KMS-11 (cell line): ENCODE data around the gene SLC34A1.
"Not testable (repeated sequence)": the region's sequence is repeated elsewhere in the genome, so short reads cannot be mapped to it uniquely, and the experiment has no call there.

Source experiments
- H2AFZ ChIP-seq: fragments of 200-600 bp; sonication (generic); 2 replicates; pipeline ENCODE4 v1.6.1; 2016; ENCODE audit warnings: antibody characterized with exemption, mixed run types, low read depth
- H3K27ac ChIP-seq: fragments of 200-600 bp; sonication (generic); 2 replicates; pipeline ENCODE4 v1.6.1; 2016; ENCODE audit warnings: mild to moderate bottlenecking, mixed run types
- H3K27me3 ChIP-seq: fragments of 200-600 bp; sonication (generic); 2 replicates; pipeline ENCODE4 v1.6.1; 2017; ENCODE audit warnings: mild to moderate bottlenecking, low read depth, mixed run types, moderate library complexity; ENCODE audit not compliant: insufficient read depth
- H3K36me3 ChIP-seq: fragments of 200-600 bp; sonication (generic); 2 replicates; pipeline ENCODE4 v1.6.1; 2017; ENCODE audit warnings: mild to moderate bottlenecking, mixed run types; ENCODE audit not compliant: insufficient read depth
- H3K4me1 ChIP-seq: fragments of 200-600 bp; sonication (generic); 2 replicates; pipeline ENCODE4 v1.6.1; 2016; ENCODE audit warnings: mild to moderate bottlenecking, low read depth, mixed run types; ENCODE audit not compliant: poor library complexity, severe bottlenecking
- H3K4me2 ChIP-seq: fragments of 200-600 bp; sonication (generic); 2 replicates; pipeline ENCODE4 v1.7.0; 2016; ENCODE audit warnings: mild to moderate bottlenecking, mixed run types
- H3K4me3 ChIP-seq: fragments of 200-600 bp; sonication (generic); IDR thresholded peaks from 2 replicates; pipeline ENCODE4 v1.6.1; 2017; ENCODE audit warnings: low read depth, low read length, mixed read lengths; ENCODE audit not compliant: insufficient read depth
- H3K79me2 ChIP-seq: fragments of 200-600 bp; sonication (generic); 2 replicates; pipeline ENCODE4 v1.6.1; 2016; ENCODE audit warnings: low read depth, mixed run types; ENCODE audit not compliant: insufficient read depth
- H3K9ac ChIP-seq: fragments of 200-600 bp; sonication (generic); 2 replicates; pipeline ENCODE4 v1.6.1; 2016; ENCODE audit warnings: mild to moderate bottlenecking, mixed run types
- H4K20me1 ChIP-seq: fragments of 200-600 bp; sonication (generic); 2 replicates; pipeline ENCODE4 v1.6.1; 2016; ENCODE audit warnings: mild to moderate bottlenecking, mixed run types; ENCODE audit not compliant: insufficient read depth
- TF ChIP-seq, protein P1 (sequence below): fragments of 200-600 bp; sonication (generic); conservative IDR thresholded peaks from 2 replicates; pipeline ENCODE4 v1.6.1; 2017; ENCODE audit warnings: low read depth, mild to moderate bottlenecking, antibody characterized with exemption, low read length, moderate library complexity, mixed read lengths

Gene SLC34A1

DNA sequence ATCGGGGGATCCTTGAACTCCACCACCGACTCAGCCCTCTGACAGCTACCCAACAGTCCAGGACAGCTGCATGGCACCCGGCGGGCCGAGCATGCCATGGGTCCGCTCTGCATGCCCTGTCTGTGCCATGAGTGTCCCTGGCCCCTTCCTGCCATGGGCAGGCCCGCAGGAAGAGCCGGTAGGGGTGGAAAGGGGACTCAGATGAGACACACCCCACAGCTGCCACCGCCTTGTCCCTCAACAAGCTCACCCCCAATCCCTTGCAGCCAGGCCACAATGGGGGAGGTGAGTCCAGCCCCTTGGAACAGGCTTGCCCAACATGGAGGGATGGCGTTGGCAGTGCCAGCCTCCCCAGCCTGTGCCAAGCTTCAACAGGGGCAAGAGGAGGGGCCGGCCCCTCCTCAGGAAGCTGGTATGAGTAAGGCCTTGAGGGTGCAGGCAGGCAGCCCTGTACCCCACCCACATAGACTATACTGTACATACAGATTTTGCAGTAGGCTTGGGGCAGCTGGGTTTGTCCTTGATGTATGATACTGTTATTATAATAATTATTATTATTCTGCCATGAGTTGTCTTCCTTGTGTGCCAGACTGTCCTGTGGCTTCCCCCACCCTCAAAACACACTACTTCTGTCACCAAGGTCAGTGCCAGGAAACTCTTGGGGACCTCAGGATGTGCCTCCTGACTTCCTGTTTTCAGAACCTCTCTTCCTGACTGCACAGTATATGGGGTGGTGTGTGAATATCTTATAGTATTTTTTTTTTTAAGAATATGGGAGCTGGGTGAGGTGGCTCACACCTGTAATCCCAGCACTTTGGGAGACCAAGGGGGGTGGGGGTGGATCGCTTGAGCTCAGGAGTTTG lies 12.0 kb upstream of the SLC34A1 start:
- H3K4me1 ChIP-seq = peaks cover 16% of the 10 kb centered on the region
- no peak overlapping the region for H3K4me2 ChIP-seq
- H3K9ac ChIP-seq = no peak overlapping the region
- H4K20me1 ChIP-seq = no peaks in the 10 kb centered on the region
- H3K4me3 ChIP-seq = no peak overlapping the region
- H2AFZ ChIP-seq = no peak overlapping the region
- no peaks in the 10 kb centered on the region for H3K27me3 ChIP-seq
- TF ChIP-seq, protein P1, sequence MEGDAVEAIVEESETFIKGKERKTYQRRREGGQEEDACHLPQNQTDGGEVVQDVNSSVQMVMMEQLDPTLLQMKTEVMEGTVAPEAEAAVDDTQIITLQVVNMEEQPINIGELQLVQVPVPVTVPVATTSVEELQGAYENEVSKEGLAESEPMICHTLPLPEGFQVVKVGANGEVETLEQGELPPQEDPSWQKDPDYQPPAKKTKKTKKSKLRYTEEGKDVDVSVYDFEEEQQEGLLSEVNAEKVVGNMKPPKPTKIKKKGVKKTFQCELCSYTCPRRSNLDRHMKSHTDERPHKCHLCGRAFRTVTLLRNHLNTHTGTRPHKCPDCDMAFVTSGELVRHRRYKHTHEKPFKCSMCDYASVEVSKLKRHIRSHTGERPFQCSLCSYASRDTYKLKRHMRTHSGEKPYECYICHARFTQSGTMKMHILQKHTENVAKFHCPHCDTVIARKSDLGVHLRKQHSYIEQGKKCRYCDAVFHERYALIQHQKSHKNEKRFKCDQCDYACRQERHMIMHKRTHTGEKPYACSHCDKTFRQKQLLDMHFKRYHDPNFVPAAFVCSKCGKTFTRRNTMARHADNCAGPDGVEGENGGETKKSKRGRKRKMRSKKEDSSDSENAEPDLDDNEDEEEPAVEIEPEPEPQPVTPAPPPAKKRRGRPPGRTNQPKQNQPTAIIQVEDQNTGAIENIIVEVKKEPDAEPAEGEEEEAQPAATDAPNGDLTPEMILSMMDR = no peak
- no peak overlapping the region for H3K27ac ChIP-seq
- no peaks in the 10 kb centered on the region for H3K79me2 ChIP-seq
- H3K36me3 ChIP-seq = no peaks in the 10 kb centered on the region

DNA sequence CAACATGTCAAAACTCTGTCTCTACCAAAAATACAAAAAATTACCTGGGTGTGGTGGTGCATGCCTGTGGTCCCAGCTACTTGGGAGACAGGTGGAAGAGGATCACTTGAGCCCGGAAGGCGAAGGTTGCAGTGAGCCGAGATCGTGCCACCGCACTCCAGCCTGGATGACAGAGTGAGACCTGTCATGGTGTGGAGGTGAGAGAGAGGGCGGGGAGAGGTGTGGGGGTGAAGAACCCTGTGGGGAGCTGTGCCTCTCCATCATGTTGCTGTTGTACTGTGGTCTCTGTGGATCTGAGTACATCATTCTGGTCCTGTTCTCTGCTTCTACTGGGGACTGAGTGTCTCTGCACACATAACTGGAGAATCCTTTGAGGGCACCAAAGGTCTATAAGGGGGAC lies 11.3 kb upstream of the SLC34A1 start:
- no peak overlapping the region for H3K4me2 ChIP-seq
- no peak overlapping the region for H3K27ac ChIP-seq
- no peak overlapping the region for H3K4me3 ChIP-seq
- H4K20me1 ChIP-seq = no peaks in the 10 kb centered on the region
- TF ChIP-seq, protein P1 = no peak
- no peak overlapping the region for H2AFZ ChIP-seq
- no peaks in the 10 kb centered on the region for H3K36me3 ChIP-seq
- H3K4me1 ChIP-seq = peaks cover 16% of the 10 kb centered on the region
- H3K79me2 ChIP-seq = no peaks in the 10 kb centered on the region
- no peaks in the 10 kb centered on the region for H3K27me3 ChIP-seq
- H3K9ac ChIP-seq = no peak overlapping the region

DNA sequence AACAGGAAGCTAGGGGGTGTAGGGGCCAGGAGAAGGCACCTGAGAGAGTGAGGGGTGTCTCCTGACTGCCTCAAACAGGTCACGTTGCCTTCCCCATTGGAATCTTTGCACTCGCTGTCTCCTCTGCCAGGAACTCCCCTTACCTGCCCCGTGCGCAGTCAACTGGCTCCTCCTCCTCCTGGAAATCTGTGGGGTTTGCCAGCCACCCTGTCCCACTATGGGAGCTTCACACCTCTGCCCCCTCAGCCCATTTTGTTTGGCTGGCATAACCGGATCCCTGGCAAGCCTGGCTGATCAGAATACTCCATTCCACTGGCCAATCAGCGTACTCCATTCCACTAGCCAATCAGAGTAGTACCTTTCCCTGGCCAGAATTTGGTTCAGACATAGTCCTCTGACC lies 10.4 kb upstream of the SLC34A1 start:
- no peaks in the 10 kb centered on the region for H4K20me1 ChIP-seq
- TF ChIP-seq, protein P1 = no peak
- H3K27ac ChIP-seq = no peak overlapping the region
- no peaks in the 10 kb centered on the region for H3K79me2 ChIP-seq
- no peak overlapping the region for H3K4me3 ChIP-seq
- no peak overlapping the region for H3K4me2 ChIP-seq
- H3K27me3 ChIP-seq = no peaks in the 10 kb centered on the region
- no peak overlapping the region for H3K9ac ChIP-seq
- peaks cover 16% of the 10 kb centered on the region for H3K4me1 ChIP-seq
- no peaks in the 10 kb centered on the region for H3K36me3 ChIP-seq
- no peak overlapping the region for H2AFZ ChIP-seq

DNA sequence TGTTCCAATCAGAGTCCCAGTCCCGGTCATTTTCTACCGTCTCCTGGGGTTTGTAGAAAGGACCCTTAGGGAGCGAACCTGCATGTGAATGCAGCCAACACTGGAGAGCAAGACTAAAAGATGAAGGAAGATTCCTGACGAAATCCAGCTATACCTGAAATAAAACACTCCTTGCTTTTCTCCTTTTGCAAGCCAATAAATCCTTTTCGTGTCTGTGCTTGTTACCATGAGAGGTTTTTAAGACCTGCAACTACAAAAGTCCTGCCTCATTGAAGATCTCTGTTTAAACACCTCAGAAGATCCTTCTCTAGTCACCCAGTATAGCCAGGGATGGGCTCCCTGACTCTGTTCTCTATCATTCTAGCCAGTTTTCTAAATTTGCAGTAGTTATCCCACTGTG lies 10.0 kb upstream of the SLC34A1 start:
- no peak overlapping the region for H3K9ac ChIP-seq
- H3K27me3 ChIP-seq = no peaks in the 10 kb centered on the region
- no peaks in the 10 kb centered on the region for H3K36me3 ChIP-seq
- TF ChIP-seq, protein P1 = no peak
- no peak overlapping the region for H3K4me3 ChIP-seq
- no peaks in the 10 kb centered on the region for H4K20me1 ChIP-seq
- no peak overlapping the region for H3K27ac ChIP-seq
- H3K4me1 ChIP-seq = peaks cover 12% of the 10 kb centered on the region
- no peak overlapping the region for H2AFZ ChIP-seq
- H3K79me2 ChIP-seq = no peaks in the 10 kb centered on the region
- no peak overlapping the region for H3K4me2 ChIP-seq

DNA sequence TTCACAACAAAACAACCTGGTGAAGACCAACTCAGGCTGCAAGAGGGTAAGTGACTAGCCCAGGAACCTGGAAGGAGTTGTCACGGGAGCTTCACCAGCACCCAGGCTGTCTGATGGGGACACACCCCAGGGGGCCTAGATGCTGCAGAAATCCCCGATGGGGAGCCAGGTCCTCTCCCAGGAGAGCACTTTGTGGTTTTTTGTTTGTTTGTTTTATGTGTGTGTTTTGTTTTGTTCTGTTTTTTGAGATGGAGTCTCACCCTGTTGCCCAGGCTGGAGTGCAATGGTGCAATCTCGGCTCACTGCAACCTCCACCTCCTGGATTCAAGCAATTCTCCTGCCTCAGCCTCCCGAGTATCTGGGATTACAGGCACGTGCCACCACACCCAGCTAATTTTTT lies 8.7 kb upstream of the SLC34A1 start:
- H3K9ac ChIP-seq, H3K4me1 ChIP-seq, H4K20me1 ChIP-seq, H3K27ac ChIP-seq, H3K27me3 ChIP-seq, H3K79me2 ChIP-seq, H3K4me2 ChIP-seq, H3K36me3 ChIP-seq, H3K4me3 ChIP-seq, H2AFZ ChIP-seq: not testable (repeated sequence)
